Hepatocyte (in vitro differentiated cells): ENCODE results near the gene ADAMTSL1.

Experiments
- EZH2phosphoT487 ChIP-seq: fragments of 200-600 bp; sonication (generic); IDR thresholded peaks from one replicate; pipeline ENCODE4 v1.6.1; 2018; ENCODE audit warnings: antibody characterized with exemption, mild to moderate bottlenecking, low read depth, moderate library complexity; ENCODE audit not compliant: unreplicated experiment, severe bottlenecking
- TF ChIP-seq, protein P1 (sequence below): fragments of 200-600 bp; sonication (generic); IDR thresholded peaks from 2 replicates; pipeline ENCODE4 v1.5.1; 2016; ENCODE audit warnings: antibody characterized with exemption, mild to moderate bottlenecking; ENCODE audit not compliant: poor library complexity

DNA sequence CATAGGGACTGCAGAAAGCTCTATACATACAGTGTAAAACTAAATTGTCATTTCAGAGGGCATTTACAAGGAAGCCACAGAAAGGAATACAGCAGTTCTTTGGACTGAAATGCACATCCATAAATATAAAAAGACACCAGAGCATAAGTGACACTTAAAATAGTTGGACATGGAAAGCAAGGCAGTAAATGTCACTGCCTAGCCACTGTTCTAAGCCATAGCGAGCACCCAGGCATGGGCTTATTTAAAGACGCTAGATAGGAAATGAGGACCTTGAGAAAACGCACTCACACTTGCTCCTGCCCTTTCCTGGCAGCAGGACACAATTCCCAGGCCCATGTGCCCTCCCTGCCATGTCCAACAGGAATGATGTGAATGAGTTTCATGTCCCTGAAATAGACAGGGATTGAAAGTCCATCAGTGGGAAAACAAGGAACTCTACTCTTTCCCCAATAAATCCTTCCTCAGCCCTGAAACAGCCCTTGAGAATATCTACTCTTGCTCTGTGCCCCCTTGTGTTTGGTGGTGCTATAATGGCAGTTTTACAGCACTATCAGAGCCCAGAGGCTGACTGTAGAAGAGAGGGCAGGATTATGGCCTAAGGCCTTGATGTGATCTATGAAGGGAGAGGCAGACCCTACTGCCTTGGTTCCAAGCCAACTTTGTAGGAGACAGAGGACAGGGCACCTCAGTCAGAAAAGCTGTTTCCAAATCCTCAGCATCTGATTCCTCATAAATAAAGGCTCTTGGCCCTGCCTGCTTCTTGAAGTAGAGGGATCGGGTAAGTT lies 376.1 kb downstream of the ADAMTSL1 start:
- TF ChIP-seq, protein P1, sequence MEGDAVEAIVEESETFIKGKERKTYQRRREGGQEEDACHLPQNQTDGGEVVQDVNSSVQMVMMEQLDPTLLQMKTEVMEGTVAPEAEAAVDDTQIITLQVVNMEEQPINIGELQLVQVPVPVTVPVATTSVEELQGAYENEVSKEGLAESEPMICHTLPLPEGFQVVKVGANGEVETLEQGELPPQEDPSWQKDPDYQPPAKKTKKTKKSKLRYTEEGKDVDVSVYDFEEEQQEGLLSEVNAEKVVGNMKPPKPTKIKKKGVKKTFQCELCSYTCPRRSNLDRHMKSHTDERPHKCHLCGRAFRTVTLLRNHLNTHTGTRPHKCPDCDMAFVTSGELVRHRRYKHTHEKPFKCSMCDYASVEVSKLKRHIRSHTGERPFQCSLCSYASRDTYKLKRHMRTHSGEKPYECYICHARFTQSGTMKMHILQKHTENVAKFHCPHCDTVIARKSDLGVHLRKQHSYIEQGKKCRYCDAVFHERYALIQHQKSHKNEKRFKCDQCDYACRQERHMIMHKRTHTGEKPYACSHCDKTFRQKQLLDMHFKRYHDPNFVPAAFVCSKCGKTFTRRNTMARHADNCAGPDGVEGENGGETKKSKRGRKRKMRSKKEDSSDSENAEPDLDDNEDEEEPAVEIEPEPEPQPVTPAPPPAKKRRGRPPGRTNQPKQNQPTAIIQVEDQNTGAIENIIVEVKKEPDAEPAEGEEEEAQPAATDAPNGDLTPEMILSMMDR = no peak
- no peak for TF ChIP-seq EZH2phosphoT487
